Activated B cell treated with CpG ODN at 0.5 μM for 24 hours (primary cell): Measurements from ENCODE around the gene FANCC. TPM values are rescaled to one million over a fixed set of nuclear protein-coding genes. Genes with fewer than 3 reads are reported as not detected.
"Not testable (repeated sequence)": the region's sequence is repeated elsewhere in the genome, so short reads cannot be mapped to it uniquely, and the experiment has no call there.

Experiments
- ATAC-seq: fragments of 200-7000 bp; cut with Tn5 transposase; one replicate; pipeline ENCODE4 v1.10.0; 2021; ENCODE audit warnings: low read depth, mild to moderate bottlenecking, moderate library complexity
- CTCF ChIA-PET: fragments of 350-600 bp; sonication (Branson Sonifier 250); formaldehyde crosslinking; loops from one replicate; lab custom pipeline; 2021; ENCODE audit warnings: antibody characterized with exemption; lab: Charles Lee
- POLR2A ChIA-PET: fragments of 350-600 bp; sonication (Branson Sonifier 250); formaldehyde crosslinking; loops from one replicate; lab custom pipeline; 2021; ENCODE audit warnings: antibody characterized with exemption; lab: Charles Lee
- DNase-seq: peaks from one replicate; pipeline ENCODE4 v3.0.0; 2022
- H3K27ac Mint-ChIP-seq: one replicate; pipeline ENCODE4 v1.8.0; 2020; ENCODE audit warnings: mixed read lengths
- H3K27me3 Mint-ChIP-seq: one replicate; pipeline ENCODE4 v1.8.0; 2021; ENCODE audit warnings: mixed read lengths
- H3K36me3 Mint-ChIP-seq: one replicate; pipeline ENCODE4 v1.8.0; 2021; ENCODE audit warnings: low read depth, mixed read lengths
- H3K4me1 Mint-ChIP-seq: one replicate; pipeline ENCODE4 v1.8.0; 2021; ENCODE audit warnings: mixed read lengths
- H3K4me3 Mint-ChIP-seq: one replicate; pipeline ENCODE4 v1.8.0; 2020; ENCODE audit warnings: mild to moderate bottlenecking, mixed read lengths
- H3K9me3 Mint-ChIP-seq: one replicate; pipeline ENCODE4 v1.8.0; 2020; ENCODE audit warnings: mixed read lengths
- intact Hi-C: fragments of 100-400 bp; cut with micrococcal nuclease; formaldehyde crosslinking; loops from one replicate; pipeline ENCODE4 v1.15.1; 2024
- total RNA-seq: library from RNA; stranded (reverse); gene quantifications from 2 replicates; pipeline ENCODE4 v1.2.3, GENCODE V29; 2022
- TF ChIP-seq, protein P1 (sequence below): fragments of 200-600 bp; IDR thresholded peaks from one replicate; pipeline ENCODE4 v1.8.0; 2022; ENCODE audit warnings: antibody characterized with exemption, mild to moderate bottlenecking

Gene FANCC
- total RNA-seq, 1 donor from 2014 or later, result 11.4 TPM

DNA sequence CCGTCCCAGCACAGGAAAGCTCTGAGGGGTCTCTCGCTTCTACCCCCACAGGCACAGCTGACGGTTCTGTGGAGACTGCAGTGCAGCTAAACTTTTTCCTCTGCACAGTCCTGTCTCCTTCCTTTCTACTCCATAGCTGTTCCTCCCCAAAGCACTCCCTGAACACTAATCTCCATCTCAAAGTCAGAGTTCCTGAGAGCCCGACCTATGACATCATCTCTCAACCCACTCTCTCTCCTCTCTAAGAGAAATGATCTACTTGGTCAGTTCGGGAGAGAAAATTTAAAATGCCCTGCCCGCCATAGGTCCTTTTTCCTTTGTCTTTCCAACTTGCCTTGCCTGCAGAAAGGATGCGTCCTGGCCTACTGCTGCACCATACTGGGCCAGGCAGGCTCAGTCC, 90.6 kb downstream of the FANCC start:
- no peaks in the 10 kb centered on the region for H3K27me3 Mint-ChIP-seq
- TF ChIP-seq, protein P1, sequence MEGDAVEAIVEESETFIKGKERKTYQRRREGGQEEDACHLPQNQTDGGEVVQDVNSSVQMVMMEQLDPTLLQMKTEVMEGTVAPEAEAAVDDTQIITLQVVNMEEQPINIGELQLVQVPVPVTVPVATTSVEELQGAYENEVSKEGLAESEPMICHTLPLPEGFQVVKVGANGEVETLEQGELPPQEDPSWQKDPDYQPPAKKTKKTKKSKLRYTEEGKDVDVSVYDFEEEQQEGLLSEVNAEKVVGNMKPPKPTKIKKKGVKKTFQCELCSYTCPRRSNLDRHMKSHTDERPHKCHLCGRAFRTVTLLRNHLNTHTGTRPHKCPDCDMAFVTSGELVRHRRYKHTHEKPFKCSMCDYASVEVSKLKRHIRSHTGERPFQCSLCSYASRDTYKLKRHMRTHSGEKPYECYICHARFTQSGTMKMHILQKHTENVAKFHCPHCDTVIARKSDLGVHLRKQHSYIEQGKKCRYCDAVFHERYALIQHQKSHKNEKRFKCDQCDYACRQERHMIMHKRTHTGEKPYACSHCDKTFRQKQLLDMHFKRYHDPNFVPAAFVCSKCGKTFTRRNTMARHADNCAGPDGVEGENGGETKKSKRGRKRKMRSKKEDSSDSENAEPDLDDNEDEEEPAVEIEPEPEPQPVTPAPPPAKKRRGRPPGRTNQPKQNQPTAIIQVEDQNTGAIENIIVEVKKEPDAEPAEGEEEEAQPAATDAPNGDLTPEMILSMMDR, result no peak
- no peaks in the 10 kb centered on the region for H3K4me1 Mint-ChIP-seq
- H3K9me3 Mint-ChIP-seq, result peaks cover 3% of the 10 kb centered on the region
- DNase-seq (no peak), ATAC-seq (no peak)
- intact Hi-C loops, result no loop called here
- no peak overlapping the region for H3K27ac Mint-ChIP-seq
- ChIA-PET POLR2A (no interaction called here), CTCF (no interaction called here)
- H3K4me3 Mint-ChIP-seq, result no peak overlapping the region
- H3K36me3 Mint-ChIP-seq, result peaks cover 7% of the 10 kb centered on the region

DNA sequence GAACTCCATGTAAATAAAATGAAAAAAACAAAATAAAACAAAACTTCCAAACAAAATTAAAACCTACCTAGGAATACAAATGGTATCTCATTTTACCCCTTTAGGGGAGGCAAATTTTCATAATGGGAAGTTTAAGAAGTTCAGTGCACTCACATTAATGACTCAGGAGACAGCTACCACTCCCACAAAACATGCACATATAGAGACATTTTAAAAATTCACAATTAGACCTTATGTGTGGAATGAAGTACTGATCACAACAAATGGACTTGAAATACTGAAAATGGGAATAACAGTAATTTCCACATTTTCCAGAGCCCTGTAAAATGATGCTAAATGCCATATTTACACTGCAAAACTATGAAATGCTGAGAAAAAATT, 91.8 kb downstream of the FANCC start:
- intact Hi-C loops, result no loop called here
- TF ChIP-seq, protein P1, result no peak
- no peaks in the 10 kb centered on the region for H3K4me1 Mint-ChIP-seq
- POLR2A ChIA-PET, result no interaction called here
- no peak overlapping the region for H3K27ac Mint-ChIP-seq
- H3K9me3 Mint-ChIP-seq, result peaks cover 3% of the 10 kb centered on the region
- DNase-seq (no peak), ATAC-seq (no peak)
- CTCF ChIA-PET, result no interaction called here
- no peak overlapping the region for H3K4me3 Mint-ChIP-seq
- H3K36me3 Mint-ChIP-seq, result peaks cover 5% of the 10 kb centered on the region
- no peaks in the 10 kb centered on the region for H3K27me3 Mint-ChIP-seq

DNA sequence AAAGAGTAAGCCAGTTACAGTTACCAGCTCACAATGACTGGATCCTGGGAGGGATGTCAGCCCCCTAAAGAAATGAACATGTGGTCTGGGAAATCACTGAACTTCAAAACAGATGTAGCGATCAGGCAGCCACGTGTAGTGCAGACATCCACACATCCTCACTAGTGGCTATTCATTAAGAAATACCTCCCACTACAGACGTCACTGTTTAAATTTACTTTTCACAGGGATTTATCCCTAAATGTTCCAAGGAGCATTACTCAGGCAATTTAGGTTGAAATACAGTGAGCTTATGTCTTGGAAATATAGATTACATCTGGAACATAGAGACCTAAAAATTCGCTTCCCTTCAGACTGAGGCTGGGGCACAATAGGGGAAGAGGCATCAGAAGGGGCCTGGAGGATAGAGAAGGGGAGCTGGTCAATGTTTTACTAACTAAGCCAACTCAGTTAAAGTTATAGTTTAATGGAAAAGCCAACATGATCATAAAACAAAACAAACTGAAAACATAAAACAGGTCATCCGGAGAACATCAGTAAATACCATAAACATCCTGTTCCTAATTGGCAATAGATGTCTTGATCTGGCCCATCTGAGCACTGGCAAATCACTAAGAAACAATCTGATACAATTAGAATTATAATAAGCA, 92.3 kb downstream of the FANCC start:
- TF ChIP-seq, protein P1, result no peak

DNA sequence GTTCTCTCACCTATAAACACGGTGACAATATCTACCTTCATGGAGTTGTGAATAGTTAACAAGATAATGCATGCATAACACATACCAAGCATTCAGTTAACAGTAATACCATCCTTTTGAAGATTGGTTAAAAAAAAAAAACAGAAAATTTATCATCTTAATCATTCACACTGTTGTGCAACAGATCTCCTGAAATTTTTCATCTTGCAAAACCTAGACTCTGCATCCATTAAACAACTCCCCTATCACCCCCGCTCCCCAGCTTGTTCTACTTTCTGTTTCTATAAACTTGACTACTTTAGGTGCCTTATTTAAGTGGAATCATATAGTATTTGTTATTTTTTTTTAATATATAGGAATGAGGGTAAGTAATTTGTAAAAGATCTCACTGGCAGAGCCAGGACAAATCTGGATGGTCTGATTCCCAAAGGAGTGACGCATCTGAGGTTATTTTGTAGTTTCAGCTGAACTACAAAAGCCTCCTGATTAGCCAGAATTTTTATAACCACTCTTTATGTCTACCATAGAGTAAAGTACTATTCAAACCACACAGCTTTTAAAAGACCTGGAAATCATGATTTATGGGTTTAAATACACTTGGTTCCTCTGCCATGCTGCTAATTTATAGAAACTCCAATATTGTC, 93.0 kb downstream of the FANCC start:
- ATAC-seq, result no peak
- POLR2A ChIA-PET, result no interaction called here
- TF ChIP-seq, protein P1, result no peak
- Mint-ChIP-seq H3K36me3 (no peaks in the 10 kb centered on the region), H3K27me3 (no peaks in the 10 kb centered on the region), H3K27ac (no peak overlapping the region), H3K4me3 (no peak overlapping the region), H3K9me3 (no peaks in the 10 kb centered on the region), H3K4me1 (no peaks in the 10 kb centered on the region)
- CTCF ChIA-PET, result no interaction called here
- no peak for DNase-seq
- intact Hi-C loops, result no loop called here

More for the DNA sequence above, 92.3 kb downstream of the FANCC start:
- POLR2A ChIA-PET, result no interaction called here
- ATAC-seq (no peak), DNase-seq (no peak)
- H3K27ac Mint-ChIP-seq, result no peak overlapping the region
- intact Hi-C loops, result no loop called here
- H3K27me3 Mint-ChIP-seq, result no peaks in the 10 kb centered on the region
- H3K36me3 Mint-ChIP-seq, result peaks cover under 1% of the 10 kb centered on the region
- H3K4me3 Mint-ChIP-seq, result no peak overlapping the region
- no peaks in the 10 kb centered on the region for H3K4me1 Mint-ChIP-seq
- CTCF ChIA-PET, result no interaction called here
- no peaks in the 10 kb centered on the region for H3K9me3 Mint-ChIP-seq

DNA sequence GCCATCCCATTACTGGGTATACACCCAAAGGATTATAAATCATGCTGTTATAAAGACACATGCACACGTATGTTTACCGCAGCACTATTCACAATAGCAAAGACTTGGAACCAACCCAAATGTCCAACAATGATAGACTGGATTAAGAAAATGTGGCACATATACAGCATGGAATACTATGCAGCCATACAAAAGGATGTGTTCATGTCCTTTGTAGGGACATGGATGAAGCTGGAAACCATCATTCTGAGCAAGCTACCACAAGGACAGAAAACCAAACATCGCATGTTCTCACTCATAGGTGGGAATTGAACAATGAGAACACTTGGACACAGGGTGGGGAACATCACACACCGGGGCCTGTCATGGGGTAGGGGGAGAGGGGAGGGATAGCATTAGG, 97.2 kb downstream of the FANCC start:
- CTCF ChIA-PET, H3K36me3 Mint-ChIP-seq, DNase-seq, ATAC-seq, POLR2A ChIA-PET, H3K4me3 Mint-ChIP-seq, H3K27me3 Mint-ChIP-seq, intact Hi-C loops, H3K27ac Mint-ChIP-seq, H3K9me3 Mint-ChIP-seq: not testable (repeated sequence)
- H3K4me1 Mint-ChIP-seq, result peaks cover 30% of the 10 kb centered on the region
